ENCODE measurements around the gene DPYSL5.
"Not testable (repeated sequence)": the region's sequence is repeated elsewhere in the genome, so short reads cannot be mapped to it uniquely, and the experiment has no call there.

DPYSL5 gene, protein sequence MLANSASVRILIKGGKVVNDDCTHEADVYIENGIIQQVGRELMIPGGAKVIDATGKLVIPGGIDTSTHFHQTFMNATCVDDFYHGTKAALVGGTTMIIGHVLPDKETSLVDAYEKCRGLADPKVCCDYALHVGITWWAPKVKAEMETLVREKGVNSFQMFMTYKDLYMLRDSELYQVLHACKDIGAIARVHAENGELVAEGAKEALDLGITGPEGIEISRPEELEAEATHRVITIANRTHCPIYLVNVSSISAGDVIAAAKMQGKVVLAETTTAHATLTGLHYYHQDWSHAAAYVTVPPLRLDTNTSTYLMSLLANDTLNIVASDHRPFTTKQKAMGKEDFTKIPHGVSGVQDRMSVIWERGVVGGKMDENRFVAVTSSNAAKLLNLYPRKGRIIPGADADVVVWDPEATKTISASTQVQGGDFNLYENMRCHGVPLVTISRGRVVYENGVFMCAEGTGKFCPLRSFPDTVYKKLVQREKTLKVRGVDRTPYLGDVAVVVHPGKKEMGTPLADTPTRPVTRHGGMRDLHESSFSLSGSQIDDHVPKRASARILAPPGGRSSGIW
- 0.10 to 0.13 reads per million in 2 donors for total RNA-seq

GRCh38 chr2:26847655-26848335 is at the start of gene DPYSL5:
Gene DPYSL5, plus strand, starts transcription at chr2:26848132. Its CDS starts 50,368 bp downstream, at chr2:26898500.
- no peak for DNase-seq

GRCh38 chr2:26801328-26801727 is 46.6 kb upstream of the DPYSL5 start:
- no peak for DNase-seq

DNA sequence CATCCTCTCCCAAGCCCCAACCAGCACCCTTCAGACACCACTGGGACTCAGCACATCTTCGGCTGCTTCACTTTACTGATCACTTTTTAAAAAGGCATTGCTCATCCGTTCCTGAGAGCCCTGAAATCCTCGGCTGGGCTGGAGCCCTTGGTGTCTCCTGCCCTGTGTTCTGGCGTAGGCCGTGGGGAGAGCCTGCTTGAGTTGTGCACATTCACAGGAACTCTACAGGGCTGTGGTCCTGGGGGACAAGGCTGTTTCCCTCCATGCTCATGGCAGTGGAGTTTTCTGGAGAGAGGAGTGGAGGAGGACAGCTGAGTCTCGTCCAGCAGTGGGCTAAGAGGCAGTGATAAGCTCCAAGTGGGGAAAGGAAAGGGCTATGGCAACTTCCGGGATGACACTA is 46.1 kb upstream of the DPYSL5 start:
- DNase-seq, result no peak

DNA sequence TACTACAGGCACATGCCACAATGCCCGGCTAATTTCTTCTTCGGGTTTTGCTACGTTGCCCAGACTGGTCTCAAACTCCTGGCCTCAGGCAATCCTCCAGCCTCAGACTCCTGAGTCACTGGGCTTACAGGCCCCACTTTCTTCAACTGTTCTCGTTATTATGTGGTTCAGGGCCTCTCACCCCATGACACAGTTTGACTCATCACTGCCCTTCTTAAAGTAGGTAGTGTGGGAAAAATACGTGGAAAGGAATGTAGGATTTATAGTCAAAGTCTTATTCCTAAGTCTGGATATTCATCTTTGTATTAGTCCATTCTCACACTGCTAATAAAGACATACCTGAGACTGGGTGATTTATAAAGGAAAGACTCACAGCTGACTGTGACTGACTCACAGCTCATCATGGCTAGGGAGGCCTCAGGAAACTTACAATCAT is 42.7 kb upstream of the DPYSL5 start:
- DNase-seq, result no peak

GRCh38 chr2:26807788-26808460 is 40.0 kb upstream of the DPYSL5 start:
- no peak for DNase-seq

DNA sequence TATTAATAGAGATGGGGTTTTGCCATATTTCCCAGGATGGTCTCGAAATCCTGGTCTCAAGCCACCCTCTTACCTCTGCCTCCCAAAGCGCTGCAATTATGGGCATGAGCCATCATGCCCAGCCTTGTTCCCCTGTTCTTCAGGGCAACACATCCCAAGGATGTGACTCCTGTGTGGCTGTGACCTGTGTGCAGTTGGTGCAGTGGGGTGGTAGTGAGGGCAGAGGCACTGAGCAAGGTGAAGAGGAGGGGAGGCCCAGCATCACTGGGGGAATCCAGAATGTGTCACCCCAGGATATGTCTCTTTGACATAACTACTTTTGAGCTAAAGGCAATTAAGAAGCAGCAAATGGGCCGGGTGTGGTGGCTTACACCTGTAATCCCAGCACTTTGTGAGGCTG is 38.7 kb upstream of the DPYSL5 start:
- no peak for DNase-seq

DNA sequence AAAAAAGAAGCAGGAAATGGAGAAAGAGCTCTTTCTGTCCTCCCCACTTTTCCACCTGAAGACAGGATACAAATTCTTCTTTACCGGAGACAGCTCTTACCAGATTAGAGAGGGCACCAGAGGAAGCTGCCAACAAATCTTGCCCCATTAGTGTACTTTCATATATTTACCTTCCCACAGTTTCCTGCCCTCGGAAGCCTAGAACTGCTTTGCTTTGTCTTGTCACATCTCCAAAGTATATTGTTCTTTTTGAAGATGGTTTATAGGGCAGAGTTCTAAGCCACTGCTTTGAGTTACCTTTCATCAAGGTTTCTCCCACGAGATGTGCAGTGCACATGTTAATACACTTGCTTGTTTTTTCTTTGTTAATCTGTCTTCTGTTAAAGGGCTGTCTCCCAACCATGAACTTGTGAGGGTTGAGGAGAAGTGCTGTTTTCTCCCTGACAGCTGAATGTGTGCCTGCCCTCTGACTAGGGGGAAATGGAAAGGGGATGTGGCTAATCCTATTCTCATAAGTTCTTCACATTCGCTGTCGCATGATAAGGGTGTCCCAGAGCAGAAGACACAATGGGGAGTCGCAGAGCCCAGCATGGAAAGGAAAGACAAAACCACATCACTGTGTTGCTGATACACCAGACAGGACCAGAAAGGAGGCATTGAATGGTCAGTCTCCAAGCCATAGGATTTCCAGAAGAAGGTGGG is 37.9 kb upstream of the DPYSL5 start:
- no peak for DNase-seq

DNA sequence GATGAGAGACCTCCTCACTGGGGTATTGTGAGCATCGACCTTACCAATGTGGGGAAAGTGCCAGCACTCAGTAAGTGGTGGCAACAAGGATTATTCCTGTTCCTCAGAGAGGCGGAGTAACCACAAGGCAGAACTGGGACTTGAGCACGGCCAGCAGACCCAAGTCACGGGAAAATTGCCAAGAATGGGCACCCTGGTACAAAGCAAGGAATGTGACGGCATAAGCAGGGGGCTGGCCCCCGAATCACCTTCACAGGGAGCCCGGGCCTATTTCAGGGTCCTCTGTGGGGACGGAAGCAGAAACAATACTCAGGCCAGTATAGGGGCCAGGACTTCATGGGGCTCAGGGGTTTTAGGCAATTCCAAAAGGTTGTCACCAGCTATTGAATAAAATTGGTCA is 36.7 kb upstream of the DPYSL5 start:
- no peak for DNase-seq

DNA sequence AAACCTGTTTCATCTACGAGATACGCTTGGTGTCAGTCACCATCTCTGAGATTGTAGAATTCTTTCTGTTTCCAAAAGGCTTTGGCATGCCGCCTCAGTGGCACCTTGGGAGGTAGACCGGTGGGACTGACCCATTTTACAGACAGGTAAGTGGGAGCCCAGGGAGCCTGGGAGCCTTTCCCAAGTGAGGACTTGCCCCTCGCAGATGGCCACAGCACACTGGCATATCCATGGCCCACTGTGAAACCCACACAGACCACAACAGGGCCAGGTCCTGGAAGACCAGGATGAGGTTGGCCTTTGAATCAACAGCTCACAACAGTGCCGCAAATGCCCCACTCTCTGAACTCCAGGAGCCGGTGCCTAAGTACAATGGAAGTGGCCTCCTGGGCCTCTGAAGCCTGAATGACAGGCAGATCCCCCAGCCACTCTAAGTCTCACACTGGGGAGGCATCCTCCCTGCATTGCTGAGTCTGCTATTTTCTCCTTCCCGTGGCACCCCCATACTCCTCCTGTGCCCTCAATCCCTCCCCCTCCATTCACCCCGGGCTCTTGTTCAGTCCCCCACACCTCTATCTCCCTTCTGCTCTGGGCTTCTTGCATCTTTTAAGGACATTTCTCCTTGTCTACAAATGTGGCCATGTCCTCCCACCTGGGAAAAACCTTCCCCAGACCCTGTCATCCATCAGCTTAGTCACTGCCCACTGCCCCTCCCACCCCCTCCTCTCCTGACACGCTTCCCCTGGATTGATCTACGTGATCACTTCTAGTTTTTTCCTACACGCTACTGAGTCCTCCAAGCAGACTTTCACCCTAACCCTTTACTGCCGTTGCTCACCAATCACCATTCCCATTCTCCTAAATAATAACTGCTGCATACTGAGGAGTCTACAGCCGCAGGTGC is 35.9 kb upstream of the DPYSL5 start:
- DNase-seq, result no peak

- DNase-seq, result no peak
Measured at GRCh38 chr2:26812731-26813130, 35.2 kb upstream of the DPYSL5 start.

GRCh38 chr2:26814072-26814765 is 33.7 kb upstream of the DPYSL5 start:
- DNase-seq, result not testable (repeated sequence)

DNA sequence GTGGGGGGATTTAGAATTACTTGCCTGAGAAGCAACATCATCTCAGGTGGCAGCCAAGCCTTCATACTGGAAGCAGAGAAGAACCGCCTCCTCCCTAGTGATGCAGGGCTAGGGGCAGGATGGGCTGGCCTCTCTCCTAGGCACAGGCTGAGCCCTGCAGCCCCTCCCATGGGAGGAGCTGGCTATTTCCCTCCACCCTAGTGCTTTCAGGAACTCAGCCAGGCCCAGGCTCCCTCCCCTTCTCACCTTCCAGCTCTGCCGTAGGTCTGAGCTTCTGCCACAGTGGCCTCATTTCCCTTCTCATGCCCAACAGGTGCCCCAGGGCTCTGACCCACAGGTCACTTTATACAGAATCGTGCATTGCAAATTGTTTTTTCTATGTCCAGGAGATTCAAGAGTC is 31.0 kb upstream of the DPYSL5 start:
- DNase-seq, result no peak

DNA sequence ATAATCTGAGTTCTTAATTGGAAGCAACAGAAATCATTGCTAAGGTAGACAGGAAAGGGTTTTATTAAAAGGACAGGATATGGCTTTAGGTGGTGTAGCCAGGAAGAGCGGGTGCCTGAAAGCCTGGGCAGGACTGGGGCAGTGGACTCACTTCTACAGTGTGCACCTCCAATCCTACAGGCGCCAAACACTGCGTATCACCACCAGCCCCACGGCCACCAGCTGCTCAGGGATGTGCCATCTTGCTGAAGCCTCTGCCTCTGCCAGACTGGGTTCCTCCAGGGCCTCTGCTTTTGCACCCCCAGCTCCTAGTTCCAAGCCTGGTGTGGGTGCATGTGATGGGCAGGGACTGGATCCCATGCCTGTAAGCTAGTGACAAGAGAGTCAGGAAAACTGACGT is 29.7 kb upstream of the DPYSL5 start:
- no peak for DNase-seq

DNA sequence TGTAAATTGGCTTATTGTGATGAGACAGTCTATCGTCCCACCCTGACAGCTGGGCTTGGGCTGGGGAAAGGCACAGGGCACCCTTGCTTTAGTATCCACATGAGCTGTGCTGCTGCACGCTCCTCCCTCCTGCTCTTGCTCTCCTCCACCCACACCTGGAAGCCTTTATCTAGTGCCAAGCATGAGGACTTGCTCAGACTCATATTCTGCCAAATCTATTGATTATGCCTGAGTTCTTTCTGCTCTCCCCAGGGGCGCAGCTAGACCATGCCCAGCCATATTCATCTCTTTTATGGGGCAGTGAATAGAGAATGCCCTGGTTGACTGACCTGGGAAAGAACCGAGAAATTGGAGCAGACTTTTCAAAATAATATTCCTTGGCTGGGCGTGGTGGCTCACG is 29.0 kb upstream of the DPYSL5 start:
- no peak for DNase-seq

GRCh38 chr2:26820932-26821331 is 27.0 kb upstream of the DPYSL5 start:
- no peak for DNase-seq

DNA sequence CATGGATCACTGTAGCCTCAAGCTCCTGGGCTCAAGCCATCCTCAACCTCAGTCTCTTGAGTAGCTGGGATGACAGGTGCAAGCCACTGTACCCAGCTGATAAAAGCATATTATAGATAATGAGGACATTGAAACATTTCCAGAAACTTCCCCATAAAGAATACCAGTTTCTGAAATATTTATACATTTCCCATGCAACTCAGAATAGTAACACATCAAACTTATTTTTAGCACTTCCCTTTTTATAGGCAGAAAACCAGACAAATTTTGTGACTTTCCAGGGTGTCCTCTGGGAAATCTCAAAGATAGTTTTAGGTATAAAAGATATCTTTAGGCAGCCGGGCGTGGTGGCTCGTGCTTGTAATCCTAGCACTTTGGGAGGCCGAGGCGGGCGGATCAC is 25.1 kb upstream of the DPYSL5 start:
- DNase-seq, result no peak

DNA sequence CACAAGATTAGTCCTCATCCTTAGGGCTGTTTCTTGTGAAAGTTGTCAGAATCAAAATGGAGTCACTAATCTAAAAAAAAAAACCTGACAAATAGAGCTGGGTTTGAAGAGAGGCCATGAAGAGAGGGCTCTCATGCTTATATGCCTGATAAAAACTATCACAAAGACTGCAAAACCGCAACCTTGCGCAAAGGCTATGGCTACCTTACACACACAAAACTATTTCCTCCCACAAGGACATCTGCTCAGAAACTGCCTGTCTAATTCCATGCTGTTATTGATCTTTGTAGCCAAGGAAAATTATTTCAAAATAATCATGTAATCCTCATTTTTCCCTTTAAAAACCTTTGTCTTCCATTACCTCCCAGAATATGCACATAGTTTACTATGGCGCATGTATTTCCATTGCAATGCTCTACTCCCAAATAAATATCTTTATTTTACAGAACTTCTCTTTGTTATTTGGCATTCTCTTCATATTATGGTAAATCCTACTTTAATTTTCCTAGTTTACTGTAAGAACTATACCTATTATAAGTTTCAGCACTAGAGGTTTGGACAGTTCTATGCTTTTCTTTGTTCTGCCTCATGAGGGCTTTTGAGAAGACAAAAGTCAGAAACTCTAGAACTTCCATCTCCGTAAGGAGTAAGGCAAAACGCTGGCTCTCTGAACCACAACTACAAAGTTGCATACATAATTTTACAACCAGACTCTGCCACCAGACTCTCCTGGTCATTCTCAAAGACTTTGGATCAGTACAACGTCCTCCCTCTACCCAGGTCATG is 9.6 kb upstream of the DPYSL5 start:
- no peak for DNase-seq

DNA sequence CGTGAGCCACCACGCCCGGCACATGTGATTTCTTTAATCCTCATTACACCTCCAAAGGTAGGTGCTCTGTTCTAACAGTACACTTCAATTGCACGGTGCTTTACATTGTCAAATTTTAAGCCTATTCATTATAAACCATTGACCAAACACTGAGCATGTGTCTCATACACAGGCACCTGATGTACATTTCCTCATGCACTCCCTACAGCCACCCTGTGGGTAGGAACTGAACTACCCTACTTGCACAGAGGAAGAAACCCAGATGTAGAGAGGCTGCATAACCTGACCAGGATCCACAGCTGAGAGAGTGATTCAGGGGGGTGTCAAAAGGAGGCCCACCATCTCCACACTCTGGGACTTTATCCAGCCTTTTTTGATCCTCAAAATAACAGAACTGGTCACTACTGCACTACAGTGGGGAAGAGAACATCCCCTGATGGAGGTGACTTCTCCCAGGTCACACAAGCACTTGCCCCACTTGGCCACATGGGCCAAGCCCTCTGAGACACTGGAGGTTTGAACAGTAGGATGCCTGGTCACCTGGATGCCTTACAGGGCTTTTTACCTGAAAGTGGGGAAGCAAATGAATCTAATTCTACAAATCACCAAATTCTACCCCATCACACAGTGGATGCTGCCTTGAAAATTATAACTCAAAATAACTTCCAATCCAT is 6.9 kb upstream of the DPYSL5 start:
- DNase-seq, result no peak

DNA sequence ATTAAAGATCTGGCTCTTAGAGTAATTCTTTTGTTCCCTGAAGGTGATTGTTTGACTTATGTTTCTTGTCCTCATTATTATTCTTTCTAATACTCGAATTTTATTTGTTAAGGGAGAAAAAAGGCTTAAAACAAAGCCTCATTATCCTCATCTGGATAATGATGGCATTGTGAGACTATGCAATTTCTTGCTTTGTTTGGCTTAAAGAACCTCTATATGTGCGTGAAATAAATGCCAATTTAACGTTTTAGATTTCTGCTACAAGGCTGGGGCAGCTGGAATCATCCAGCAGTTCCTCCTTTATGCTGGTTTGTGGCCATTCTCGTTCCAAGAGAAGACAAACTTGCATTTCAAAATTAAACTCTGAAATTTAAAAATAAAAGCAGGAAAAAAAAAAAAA is 4.9 kb upstream of the DPYSL5 start:
- DNase-seq, result no peak

- DNase-seq, result no peak
Measured at GRCh38 chr2:26845021-26845420, 2.9 kb upstream of the DPYSL5 start.
